Upper lobe of right lung (tissue), 1 donor: ENCODE results near the gene UTF1. TPM values are rescaled to one million over a fixed set of nuclear protein-coding genes. Genes with fewer than 3 reads are reported as not detected.
"Not testable (repeated sequence)": the region's sequence is repeated elsewhere in the genome, so short reads cannot be mapped to it uniquely, and the experiment has no call there.

ENCODE experiments used
- ATAC-seq: fragments of 200-7000 bp; cut with Tn5 transposase; one replicate; pipeline ENCODE4 v1.9.1; 2020; ENCODE audit warnings: mild to moderate bottlenecking, moderate library complexity
- DNase-seq: peaks from one replicate; pipeline ENCODE4 v3.0.0-alpha.2; 2020
- H3K27ac ChIP-seq: fragments of 200-600 bp; one replicate; pipeline ENCODE4 v1.8.0; 2022
- H3K27me3 ChIP-seq: fragments of 200-600 bp; one replicate; pipeline ENCODE4 v1.8.0; 2022; ENCODE audit warnings: mild to moderate bottlenecking
- H3K36me3 ChIP-seq: fragments of 200-600 bp; one replicate; pipeline ENCODE4 v1.8.0; 2022
- H3K4me1 ChIP-seq: fragments of 200-600 bp; one replicate; pipeline ENCODE4 v1.8.0; 2022
- H3K4me3 ChIP-seq: fragments of 200-600 bp; one replicate; pipeline ENCODE4 v1.8.0; 2022; ENCODE audit warnings: mild to moderate bottlenecking
- H3K9me3 ChIP-seq: fragments of 200-600 bp; one replicate; pipeline ENCODE4 v1.8.0; 2022
- intact Hi-C: fragments of 100-400 bp; cut with DNase I; formaldehyde crosslinking; loops from one replicate; pipeline ENCODE4 v1.11.0; 2022
- total RNA-seq: library from RNA; stranded (reverse); fragmentation: NEBNext Ultra II Directional; extraction: Animal tissue kit (Norgen Biotek cat#: 25700); gene quantifications from one replicate; pipeline ENCODE4 v1.2.1, GENCODE V29; 2021
- TF ChIP-seq, protein P1 (sequence below): fragments of 200-600 bp; IDR thresholded peaks from one replicate; pipeline ENCODE4 v1.8.0; 2022; ENCODE audit warnings: antibody characterized with exemption
- donor health status: DM: no; HTN: yes; CAD: no; lungs with severe emphysema.

The UTF1 gene
- total RNA-seq, 1 donor from 2014 or later = not detected

- Histone ChIP-seq H3K27ac (no peak overlapping the region), H3K36me3 (no peaks in the 10 kb centered on the region), H3K27me3 (peaks cover 62% of the 10 kb centered on the region), H3K4me3 (no peak overlapping the region), H3K4me1 (no peaks in the 10 kb centered on the region), H3K9me3 (no peaks in the 10 kb centered on the region)
- TF ChIP-seq, protein P1, sequence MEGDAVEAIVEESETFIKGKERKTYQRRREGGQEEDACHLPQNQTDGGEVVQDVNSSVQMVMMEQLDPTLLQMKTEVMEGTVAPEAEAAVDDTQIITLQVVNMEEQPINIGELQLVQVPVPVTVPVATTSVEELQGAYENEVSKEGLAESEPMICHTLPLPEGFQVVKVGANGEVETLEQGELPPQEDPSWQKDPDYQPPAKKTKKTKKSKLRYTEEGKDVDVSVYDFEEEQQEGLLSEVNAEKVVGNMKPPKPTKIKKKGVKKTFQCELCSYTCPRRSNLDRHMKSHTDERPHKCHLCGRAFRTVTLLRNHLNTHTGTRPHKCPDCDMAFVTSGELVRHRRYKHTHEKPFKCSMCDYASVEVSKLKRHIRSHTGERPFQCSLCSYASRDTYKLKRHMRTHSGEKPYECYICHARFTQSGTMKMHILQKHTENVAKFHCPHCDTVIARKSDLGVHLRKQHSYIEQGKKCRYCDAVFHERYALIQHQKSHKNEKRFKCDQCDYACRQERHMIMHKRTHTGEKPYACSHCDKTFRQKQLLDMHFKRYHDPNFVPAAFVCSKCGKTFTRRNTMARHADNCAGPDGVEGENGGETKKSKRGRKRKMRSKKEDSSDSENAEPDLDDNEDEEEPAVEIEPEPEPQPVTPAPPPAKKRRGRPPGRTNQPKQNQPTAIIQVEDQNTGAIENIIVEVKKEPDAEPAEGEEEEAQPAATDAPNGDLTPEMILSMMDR = no peak
- no peak for ATAC-seq
- intact Hi-C loops = no loop called here
- no peak for DNase-seq
Measured at GRCh38 chr10:133229265-133230043, 563 bp upstream of the UTF1 start.

- Histone ChIP-seq H3K4me1 (no peaks in the 10 kb centered on the region), H3K36me3 (no peaks in the 10 kb centered on the region), H3K27me3 (peaks cover 66% of the 10 kb centered on the region), H3K9me3 (no peaks in the 10 kb centered on the region), H3K27ac (no peak overlapping the region), H3K4me3 (no peak overlapping the region)
- intact Hi-C loops = no loop called here
- DNase-seq (peak; percentile 81), ATAC-seq (peak; percentile 29)
- TF ChIP-seq, protein P1 = no peak
Measured at GRCh38 chr10:133230387-133231195, 574 bp downstream of the UTF1 start.

DNA sequence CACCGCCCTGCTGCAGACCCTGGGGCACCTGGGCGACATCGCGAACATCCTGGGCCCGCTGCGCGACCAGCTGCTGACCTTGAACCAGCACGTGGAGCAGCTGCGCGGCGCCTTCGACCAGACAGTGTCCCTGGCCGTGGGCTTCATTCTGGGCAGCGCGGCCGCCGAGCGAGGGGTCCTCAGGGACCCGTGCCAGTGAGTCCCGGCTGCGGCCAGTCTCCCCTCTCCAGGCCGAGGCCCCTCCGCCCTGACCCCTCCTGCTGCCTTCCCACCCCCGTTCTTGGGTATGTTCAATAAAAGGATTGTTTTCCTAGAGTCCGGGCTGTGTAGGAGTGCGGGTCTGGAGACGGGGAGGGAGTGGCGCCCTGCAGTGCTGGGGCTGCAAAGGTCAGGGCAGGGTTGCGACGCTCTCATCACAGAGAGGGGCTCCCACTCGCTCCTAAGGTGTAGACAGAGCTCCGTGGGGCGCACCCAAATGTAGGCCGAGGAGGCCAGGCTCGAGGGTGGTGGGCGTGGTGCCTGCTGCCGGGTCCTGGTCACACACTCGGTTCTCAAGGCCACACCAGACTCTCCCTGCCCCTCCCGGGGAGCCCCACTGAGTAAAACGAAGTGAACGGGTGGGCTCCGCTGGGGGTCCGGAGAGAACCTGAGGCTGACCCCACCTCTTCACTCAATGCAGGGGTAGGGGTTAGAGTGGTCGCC is 1.4 kb downstream of the UTF1 start:
- Histone ChIP-seq H3K36me3 (no peaks in the 10 kb centered on the region), H3K4me3 (no peak overlapping the region), H3K9me3 (no peaks in the 10 kb centered on the region), H3K27ac (no peak overlapping the region), H3K4me1 (peaks cover 5% of the 10 kb centered on the region), H3K27me3 (peaks cover 70% of the 10 kb centered on the region)
- no peak for ATAC-seq
- intact Hi-C loops = no loop called here
- TF ChIP-seq, protein P1 = no peak
- no peak for DNase-seq

GRCh38 chr10:133231946-133232574 is 2.0 kb downstream of the UTF1 start:
- H3K9me3 ChIP-seq = no peaks in the 10 kb centered on the region
- H3K4me1 ChIP-seq = peaks cover 12% of the 10 kb centered on the region
- no peaks in the 10 kb centered on the region for H3K36me3 ChIP-seq
- ATAC-seq = no peak
- no peak overlapping the region for H3K4me3 ChIP-seq
- intact Hi-C loops = no loop called here
- no peak overlapping the region for H3K27ac ChIP-seq
- DNase-seq = no peak
- TF ChIP-seq, protein P1 = no peak
- H3K27me3 ChIP-seq = peaks cover 70% of the 10 kb centered on the region

- intact Hi-C loops, H3K4me3 ChIP-seq, DNase-seq, H3K27ac ChIP-seq, H3K36me3 ChIP-seq, H3K9me3 ChIP-seq: not testable (repeated sequence)
- peak; percentile 6 for ATAC-seq
- Histone ChIP-seq H3K4me1 (peaks cover 13% of the 10 kb centered on the region), H3K27me3 (peaks cover 73% of the 10 kb centered on the region)
Measured at GRCh38 chr10:133234796-133235195, 4.8 kb downstream of the UTF1 start.
